Colonic mucosa (tissue), 4 donors: Measurements from ENCODE around the gene HES5. TPM values are rescaled to one million over a fixed set of nuclear protein-coding genes. Genes with fewer than 3 reads are reported as not detected.

Source experiments
- DNase-seq: peaks from one replicate; pipeline ENCODE4 v3.0.0-alpha.2; 2020
- H3K27ac ChIP-seq: fragments of 200-600 bp; one replicate; pipeline ENCODE4 v1.8.0; 2021
- H3K27me3 ChIP-seq: fragments of 200-600 bp; one replicate; pipeline ENCODE4 v1.8.0; 2021
- H3K36me3 ChIP-seq: fragments of 200-600 bp; one replicate; pipeline ENCODE4 v1.8.0; 2021
- H3K4me1 ChIP-seq: fragments of 200-600 bp; one replicate; pipeline ENCODE4 v1.8.0; 2021; ENCODE audit warnings: mild to moderate bottlenecking
- H3K4me3 ChIP-seq: fragments of 200-600 bp; one replicate; pipeline ENCODE4 v1.8.0; 2021
- H3K9ac ChIP-seq, 2 donors: one replicate each; pipeline ENCODE4 v1.7.0; 2013; ENCODE audit warnings: control low read depth in 2 of 2, low read depth in 2 of 2, low read length in 2 of 2
- H3K9me3 ChIP-seq: fragments of 200-600 bp; one replicate; pipeline ENCODE4 v1.8.0; 2021
- intact Hi-C: fragments of 100-400 bp; cut with DNase I; formaldehyde crosslinking; loops from one replicate; pipeline ENCODE4 v1.14.1; 2022
- total RNA-seq, 2 donors: library from RNA; stranded (reverse); fragmentation: NEBNext Ultra II Directional in 1 of 2; extraction: Animal tissue kit (Norgen Biotek cat#: 25700) in 1 of 2; gene quantifications; one replicate each; pipeline ENCODE4 v1.2.1, GENCODE V29; 2021
- TF ChIP-seq, protein P1 (sequence below): fragments of 200-600 bp; IDR thresholded peaks from one replicate; pipeline ENCODE4 v1.8.0; 2022; ENCODE audit warnings: antibody characterized with exemption, mild to moderate bottlenecking
- donor health status: healthy.
- donor health status: DM: no; HTN: no; CAD: no.
- donor health status: DM: no; HTN: no; CAD: no.

Gene HES5
- total RNA-seq, 2 donors from 2014 or later: 2.5 to 4.2 TPM

DNA sequence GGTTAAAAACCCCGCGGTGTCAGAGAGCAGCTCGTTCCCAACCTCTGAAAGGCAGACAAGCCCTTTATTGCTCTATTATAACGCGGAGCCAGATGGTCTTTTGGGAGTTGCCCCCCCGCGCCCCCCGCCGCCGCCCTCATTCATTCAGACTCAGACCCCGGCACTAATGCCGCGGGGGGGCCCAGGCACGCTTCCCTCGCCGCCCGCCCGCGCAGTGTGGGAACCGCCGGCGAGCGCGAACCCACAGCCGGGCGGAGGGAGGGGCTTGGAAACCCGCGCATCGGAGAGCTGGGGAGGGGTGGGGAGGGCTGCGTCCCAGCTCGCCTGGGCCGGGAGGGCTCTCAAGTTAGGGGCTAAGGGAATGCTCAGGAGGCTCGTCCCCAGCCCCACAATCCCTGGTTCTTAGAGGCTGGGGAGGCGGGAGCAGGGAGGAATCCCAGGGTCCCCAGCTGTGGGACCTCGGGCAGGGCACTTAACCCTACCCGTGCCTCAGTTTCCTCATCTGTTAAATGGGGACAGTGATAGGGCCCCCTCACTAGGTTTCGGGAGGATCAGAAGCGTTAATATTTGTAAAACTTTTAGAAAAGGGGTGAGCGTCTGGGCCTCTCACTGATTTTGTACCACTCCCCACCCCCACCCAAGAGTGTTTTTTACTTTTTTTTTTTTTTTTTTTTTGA is 10.9 kb upstream of the HES5 start:
- no peak overlapping the region for H3K9ac ChIP-seq
- TF ChIP-seq, protein P1, sequence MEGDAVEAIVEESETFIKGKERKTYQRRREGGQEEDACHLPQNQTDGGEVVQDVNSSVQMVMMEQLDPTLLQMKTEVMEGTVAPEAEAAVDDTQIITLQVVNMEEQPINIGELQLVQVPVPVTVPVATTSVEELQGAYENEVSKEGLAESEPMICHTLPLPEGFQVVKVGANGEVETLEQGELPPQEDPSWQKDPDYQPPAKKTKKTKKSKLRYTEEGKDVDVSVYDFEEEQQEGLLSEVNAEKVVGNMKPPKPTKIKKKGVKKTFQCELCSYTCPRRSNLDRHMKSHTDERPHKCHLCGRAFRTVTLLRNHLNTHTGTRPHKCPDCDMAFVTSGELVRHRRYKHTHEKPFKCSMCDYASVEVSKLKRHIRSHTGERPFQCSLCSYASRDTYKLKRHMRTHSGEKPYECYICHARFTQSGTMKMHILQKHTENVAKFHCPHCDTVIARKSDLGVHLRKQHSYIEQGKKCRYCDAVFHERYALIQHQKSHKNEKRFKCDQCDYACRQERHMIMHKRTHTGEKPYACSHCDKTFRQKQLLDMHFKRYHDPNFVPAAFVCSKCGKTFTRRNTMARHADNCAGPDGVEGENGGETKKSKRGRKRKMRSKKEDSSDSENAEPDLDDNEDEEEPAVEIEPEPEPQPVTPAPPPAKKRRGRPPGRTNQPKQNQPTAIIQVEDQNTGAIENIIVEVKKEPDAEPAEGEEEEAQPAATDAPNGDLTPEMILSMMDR: no peak
- DNase-seq: no peak
- no peak overlapping the region for H3K27ac ChIP-seq
- peaks cover 15% of the 10 kb centered on the region for H3K27me3 ChIP-seq
- no peak overlapping the region for H3K4me3 ChIP-seq
- intact Hi-C loops: no loop called here
- no peaks in the 10 kb centered on the region for H3K9me3 ChIP-seq
- peaks cover 10% of the 10 kb centered on the region for H3K4me1 ChIP-seq
- H3K36me3 ChIP-seq: no peaks in the 10 kb centered on the region

DNA sequence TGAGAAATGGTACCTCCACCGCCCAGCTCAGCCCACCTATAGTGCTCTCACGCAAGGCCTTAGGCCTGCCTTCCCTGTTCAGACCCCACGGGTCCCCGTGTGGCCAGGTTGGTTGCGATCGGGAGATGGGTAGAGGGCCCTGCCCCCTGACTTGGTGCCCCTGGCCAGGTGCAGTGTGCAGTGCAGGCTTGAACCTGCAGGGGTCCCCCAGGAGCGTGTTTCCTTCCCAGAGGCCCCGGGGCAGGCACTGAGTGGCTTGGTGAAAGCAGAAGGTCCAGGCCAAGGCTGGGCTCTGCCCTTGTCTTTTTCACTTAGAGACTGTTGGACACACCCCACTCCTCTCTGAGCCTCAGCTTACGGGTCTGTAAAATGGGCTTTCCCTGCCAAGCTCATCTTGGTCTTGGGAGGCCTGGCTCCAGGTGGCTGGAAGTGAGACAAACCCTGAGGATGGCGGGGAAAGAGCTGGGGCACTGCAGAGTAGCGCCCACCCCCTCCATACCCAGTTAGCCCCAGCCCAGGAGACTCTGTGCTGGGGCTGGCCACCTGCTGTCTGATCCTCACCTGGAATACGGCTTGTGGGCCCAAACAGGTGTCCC is 9.3 kb upstream of the HES5 start:
- Histone ChIP-seq H3K9ac (no peak overlapping the region), H3K36me3 (no peaks in the 10 kb centered on the region), H3K27me3 (peaks cover 21% of the 10 kb centered on the region), H3K9me3 (no peaks in the 10 kb centered on the region), H3K27ac (no peak overlapping the region), H3K4me3 (no peak overlapping the region), H3K4me1 (peaks cover 20% of the 10 kb centered on the region)
- intact Hi-C loops: no loop called here
- DNase-seq: no peak
- TF ChIP-seq, protein P1: no peak

DNA sequence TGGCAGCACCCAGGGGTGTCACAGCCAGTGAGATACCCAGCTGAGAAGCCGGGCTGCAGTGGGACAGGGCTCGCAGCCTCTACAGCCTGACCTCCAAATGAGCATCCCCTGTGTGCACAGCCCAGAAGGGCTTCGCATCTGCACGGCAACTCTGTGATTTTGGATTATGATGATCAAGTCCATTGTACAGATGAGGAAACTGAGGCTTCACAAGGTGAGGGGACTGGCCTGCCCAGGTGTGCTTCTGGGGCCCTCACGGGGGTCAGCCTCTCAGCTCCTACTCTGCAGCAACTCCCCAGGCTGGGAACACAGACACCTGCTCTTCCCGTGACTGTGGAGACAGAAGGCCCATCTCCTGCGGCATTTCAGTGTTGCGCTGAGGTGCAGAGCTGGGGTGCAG is 8.8 kb upstream of the HES5 start:
- no peak overlapping the region for H3K27ac ChIP-seq
- peaks cover 20% of the 10 kb centered on the region for H3K4me1 ChIP-seq
- no peaks in the 10 kb centered on the region for H3K36me3 ChIP-seq
- TF ChIP-seq, protein P1: no peak
- H3K9me3 ChIP-seq: no peaks in the 10 kb centered on the region
- no peak overlapping the region for H3K9ac ChIP-seq
- intact Hi-C loops: no loop called here
- no peak overlapping the region for H3K4me3 ChIP-seq
- no peak for DNase-seq
- peaks cover 21% of the 10 kb centered on the region for H3K27me3 ChIP-seq

DNA sequence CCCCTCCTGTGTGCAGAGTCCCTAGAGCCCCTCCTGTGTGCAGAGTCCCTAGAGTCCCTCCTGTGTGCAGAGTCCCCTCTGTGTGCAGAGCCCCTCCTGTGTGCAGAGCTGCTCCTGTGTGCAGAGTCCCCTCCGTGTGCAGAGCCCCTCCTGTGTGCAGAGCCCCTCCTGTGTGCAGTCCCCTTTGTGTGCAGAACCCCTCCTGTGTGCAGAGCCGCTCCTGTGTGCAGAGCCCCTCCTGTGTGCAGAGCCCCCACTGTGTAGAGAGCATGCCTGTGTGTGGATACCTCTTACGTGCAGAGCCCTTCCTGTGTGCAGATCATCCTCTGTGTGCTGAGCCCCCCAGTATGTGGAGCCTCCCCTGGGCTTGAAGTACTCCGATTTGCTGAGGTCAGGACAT is 8.3 kb upstream of the HES5 start:
- intact Hi-C loops: no loop called here
- Histone ChIP-seq H3K4me3 (no peak overlapping the region), H3K4me1 (peaks cover 20% of the 10 kb centered on the region), H3K36me3 (no peaks in the 10 kb centered on the region), H3K9me3 (no peaks in the 10 kb centered on the region), H3K9ac (no peak overlapping the region), H3K27me3 (peaks cover 21% of the 10 kb centered on the region), H3K27ac (no peak overlapping the region)
- DNase-seq: no peak
- TF ChIP-seq, protein P1: no peak

DNA sequence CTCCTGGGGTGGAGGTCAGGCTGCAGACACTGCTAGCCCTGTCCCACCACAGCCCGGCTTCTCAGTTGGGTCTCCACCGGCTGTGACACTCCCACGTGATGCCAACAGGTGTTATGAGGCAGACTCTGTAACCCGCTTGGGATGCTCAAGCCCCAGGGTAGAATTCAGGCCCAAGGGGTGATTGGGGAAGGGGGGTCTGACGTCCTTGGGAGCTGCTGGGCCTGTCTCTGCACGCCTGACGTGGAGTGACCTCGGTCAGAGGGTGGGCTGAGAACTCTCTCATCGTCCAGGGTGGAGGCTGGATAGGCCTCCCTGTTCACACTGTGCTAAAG is 7.7 kb upstream of the HES5 start:
- peaks cover 20% of the 10 kb centered on the region for H3K4me1 ChIP-seq
- H3K36me3 ChIP-seq: no peaks in the 10 kb centered on the region
- no peak overlapping the region for H3K4me3 ChIP-seq
- TF ChIP-seq, protein P1: no peak
- DNase-seq: no peak
- no peak overlapping the region for H3K9ac ChIP-seq
- H3K27ac ChIP-seq: no peak overlapping the region
- H3K9me3 ChIP-seq: no peaks in the 10 kb centered on the region
- peaks cover 21% of the 10 kb centered on the region for H3K27me3 ChIP-seq
- intact Hi-C loops: no loop called here
